H9 (cell line): ENCODE results near the gene RNU2-63P. TPM values are rescaled to one million over a fixed set of nuclear protein-coding genes. Genes with fewer than 3 reads are reported as not detected.

Experiments
- DNase-seq: peaks from one replicate; pipeline ENCODE4 v3.0.0-alpha.2; 2017
- H2AFZ ChIP-seq: one replicate; pipeline ENCODE4 v1.6.1; 2013; ENCODE audit warnings: mild to moderate bottlenecking, low read length, control low read depth, moderate library complexity
- H2AK5ac ChIP-seq: 2 replicates; pipeline ENCODE4 v1.6.1; 2013; ENCODE audit warnings: low read length, control low read depth, mixed read lengths; ENCODE audit not compliant: insufficient read length
- H2BK120ac ChIP-seq: one replicate; pipeline ENCODE4 v1.6.1; 2013; ENCODE audit warnings: low read depth, mild to moderate bottlenecking, low read length, control low read depth, inconsistent platforms; ENCODE audit not compliant: poor library complexity, severe bottlenecking
- H2BK12ac ChIP-seq: 2 replicates; pipeline ENCODE4 v1.6.1; 2013; ENCODE audit warnings: low read length, control low read depth, mixed read lengths, low read depth; ENCODE audit not compliant: insufficient read length
- H2BK15ac ChIP-seq: 2 replicates; pipeline ENCODE4 v1.6.1; 2013; ENCODE audit warnings: low read depth, low read length, control low read depth
- H2BK20ac ChIP-seq: one replicate; pipeline ENCODE4 v1.6.1; 2013; ENCODE audit warnings: low read depth, mild to moderate bottlenecking, low read length, control low read depth, inconsistent platforms; ENCODE audit not compliant: poor library complexity, severe bottlenecking
- H2BK5ac ChIP-seq: 2 replicates; pipeline ENCODE4 v1.6.1; 2013; ENCODE audit warnings: low read length, control low read depth, mixed read lengths; ENCODE audit not compliant: insufficient read length
- H3K14ac ChIP-seq: 2 replicates; pipeline ENCODE4 v1.6.1; 2013; ENCODE audit warnings: low read length, control low read depth; ENCODE audit not compliant: insufficient read depth
- H3K18ac ChIP-seq: 2 replicates; pipeline ENCODE4 v1.6.1; 2013; ENCODE audit warnings: low read depth, mild to moderate bottlenecking, mixed read lengths, low read length, control low read depth; ENCODE audit not compliant: insufficient read length
- H3K23ac ChIP-seq: 2 replicates; pipeline ENCODE4 v1.6.1; 2013; ENCODE audit warnings: low read length, control low read depth, mixed read lengths, low read depth; ENCODE audit not compliant: insufficient read length
- H3K23me2 ChIP-seq: 2 replicates; pipeline ENCODE4 v1.6.1; 2013; ENCODE audit warnings: low read depth, mild to moderate bottlenecking, mixed read lengths, low read length, control low read depth; ENCODE audit not compliant: insufficient read length, poor library complexity, severe bottlenecking
- H3K27ac ChIP-seq: 2 replicates; pipeline ENCODE4 v1.5.1; 2013; ENCODE audit warnings: low read length, control low read depth, mixed read lengths, low read depth; ENCODE audit not compliant: insufficient read length
- H3K27me3 ChIP-seq: 2 replicates; pipeline ENCODE4 v1.6.1; 2013; ENCODE audit warnings: low read length, control low read depth, inconsistent platforms; ENCODE audit not compliant: insufficient read depth
- H3K4ac ChIP-seq: 2 replicates; pipeline ENCODE4 v1.6.1; 2013; ENCODE audit warnings: low read depth, mild to moderate bottlenecking, control low read depth, inconsistent platforms, low read length, moderate library complexity
- H3K4me1 ChIP-seq: 2 replicates; pipeline ENCODE4 v1.6.1; 2013; ENCODE audit warnings: low read length, control low read depth, inconsistent platforms; ENCODE audit not compliant: insufficient read depth
- H3K4me2 ChIP-seq: 2 replicates; pipeline ENCODE4 v1.6.1; 2013; ENCODE audit warnings: low read length, control low read depth, mixed read lengths; ENCODE audit not compliant: insufficient read length, insufficient read depth
- H3K56ac ChIP-seq: 2 replicates; pipeline ENCODE4 v1.6.1; 2013; ENCODE audit warnings: low read depth, mild to moderate bottlenecking, mixed read lengths, low read length, control low read depth; ENCODE audit not compliant: insufficient read length
- H3K79me1 ChIP-seq: 2 replicates; pipeline ENCODE4 v1.6.1; 2013; ENCODE audit warnings: low read depth, mild to moderate bottlenecking, moderate library complexity, low read length, control low read depth, inconsistent platforms; ENCODE audit not compliant: insufficient read depth, poor library complexity, severe bottlenecking
- H3K79me2 ChIP-seq: 2 replicates; pipeline ENCODE4 v1.6.1; 2013; ENCODE audit warnings: low read length, control low read depth, inconsistent platforms; ENCODE audit not compliant: insufficient read depth
- H3K9ac ChIP-seq: 2 replicates; pipeline ENCODE4 v1.6.1; 2013; ENCODE audit warnings: low read length, control low read depth, mixed read lengths; ENCODE audit not compliant: insufficient read length; ENCODE audit errors: extremely low read depth
- H3K9me3 ChIP-seq: one replicate; pipeline ENCODE4 v1.6.1; 2013; ENCODE audit warnings: low read depth, low read length, inconsistent platforms; ENCODE audit not compliant: control insufficient read depth
- H3T11ph ChIP-seq: one replicate; pipeline ENCODE4 v1.6.1; 2013; ENCODE audit warnings: mild to moderate bottlenecking, low read length, control low read depth, inconsistent platforms
- H4K20me1 ChIP-seq: one replicate; pipeline ENCODE4 v1.6.1; 2013; ENCODE audit not compliant: control insufficient read depth, insufficient read length, insufficient read depth
- H4K5ac ChIP-seq: 2 replicates; pipeline ENCODE4 v1.6.1; 2013; ENCODE audit warnings: low read depth, mild to moderate bottlenecking, mixed read lengths, low read length, control low read depth; ENCODE audit not compliant: insufficient read length
- H4K8ac ChIP-seq: replicated peaks from 2 replicates; pipeline ENCODE4 v1.6.1; 2013; ENCODE audit warnings: low read length, control low read depth, mixed read lengths, low read depth; ENCODE audit not compliant: insufficient read length
- H4K91ac ChIP-seq: 2 replicates; pipeline ENCODE4 v1.6.1; 2013; ENCODE audit warnings: low read depth, mild to moderate bottlenecking, moderate library complexity, mixed read lengths, low read length, control low read depth; ENCODE audit not compliant: insufficient read length
- H3K27ac Mint-ChIP-seq, 3 experiments: 2 replicates in 2 of 3; 3 replicates in 1 of 3; pipeline ENCODE4 v1.8.0; 2020 to 2021; ENCODE audit warnings: mixed read lengths in 3 of 3, mild to moderate bottlenecking in 1 of 3, moderate library complexity in 1 of 3
- H3K27me3 Mint-ChIP-seq: 2 replicates; pipeline ENCODE4 v1.8.0; 2021; ENCODE audit warnings: low read depth, mild to moderate bottlenecking, moderate library complexity, mixed read lengths
- H3K36me3 Mint-ChIP-seq, 3 experiments: 2 replicates in 2 of 3; 3 replicates in 1 of 3; pipeline ENCODE4 v1.8.0; 2020 to 2021; ENCODE audit warnings: low read depth in 3 of 3, mixed read lengths in 3 of 3; ENCODE audit not compliant: insufficient read depth in 1 of 3
- H3K4me1 Mint-ChIP-seq, 2 experiments: 2 replicates each; pipeline ENCODE4 v1.8.0; 2020; ENCODE audit warnings: mixed read lengths in 2 of 2
- H3K4me3 Mint-ChIP-seq, 2 experiments: 2 replicates in 1 of 2; 3 replicates in 1 of 2; pipeline ENCODE4 v1.8.0; 2020 to 2021; ENCODE audit warnings: mild to moderate bottlenecking in 2 of 2, mixed read lengths in 2 of 2, moderate library complexity in 1 of 2
- H3K9me3 Mint-ChIP-seq, 2 experiments: 2 replicates in 1 of 2; 3 replicates in 1 of 2; pipeline ENCODE4 v1.8.0; 2020; ENCODE audit warnings: mild to moderate bottlenecking in 2 of 2, mixed read lengths in 2 of 2, moderate library complexity in 1 of 2
- WGBS: extraction: QIAGEN DNeasy Blood & Tissue Kit; methylation state at CpG from one replicate; pipeline ENCODE4 v1.1.7; 2013; ENCODE audit warnings: missing lambda C conversion rate, low lambda C conversion rate, mixed read lengths; ENCODE audit not compliant: insufficient read length; ENCODE audit errors: extremely low coverage; 5-methylcytosine and 5-hydroxymethylcytosine counted together
- total RNA-seq: library from RNA; stranded (reverse); gene quantifications from 2 replicates; pipeline ENCODE4 v1.2.1, GENCODE V29; 2021
- TF ChIP-seq, protein P1 (sequence below): fragments of 200-600 bp; sonication (generic); conservative IDR thresholded peaks from 3 replicates; pipeline ENCODE4 v1.8.0; 2021; ENCODE audit warnings: antibody characterized with exemption, mild to moderate bottlenecking

RNU2-63P gene
- total RNA-seq, 1 experiment from 2014 or later: 31.1 TPM

DNA sequence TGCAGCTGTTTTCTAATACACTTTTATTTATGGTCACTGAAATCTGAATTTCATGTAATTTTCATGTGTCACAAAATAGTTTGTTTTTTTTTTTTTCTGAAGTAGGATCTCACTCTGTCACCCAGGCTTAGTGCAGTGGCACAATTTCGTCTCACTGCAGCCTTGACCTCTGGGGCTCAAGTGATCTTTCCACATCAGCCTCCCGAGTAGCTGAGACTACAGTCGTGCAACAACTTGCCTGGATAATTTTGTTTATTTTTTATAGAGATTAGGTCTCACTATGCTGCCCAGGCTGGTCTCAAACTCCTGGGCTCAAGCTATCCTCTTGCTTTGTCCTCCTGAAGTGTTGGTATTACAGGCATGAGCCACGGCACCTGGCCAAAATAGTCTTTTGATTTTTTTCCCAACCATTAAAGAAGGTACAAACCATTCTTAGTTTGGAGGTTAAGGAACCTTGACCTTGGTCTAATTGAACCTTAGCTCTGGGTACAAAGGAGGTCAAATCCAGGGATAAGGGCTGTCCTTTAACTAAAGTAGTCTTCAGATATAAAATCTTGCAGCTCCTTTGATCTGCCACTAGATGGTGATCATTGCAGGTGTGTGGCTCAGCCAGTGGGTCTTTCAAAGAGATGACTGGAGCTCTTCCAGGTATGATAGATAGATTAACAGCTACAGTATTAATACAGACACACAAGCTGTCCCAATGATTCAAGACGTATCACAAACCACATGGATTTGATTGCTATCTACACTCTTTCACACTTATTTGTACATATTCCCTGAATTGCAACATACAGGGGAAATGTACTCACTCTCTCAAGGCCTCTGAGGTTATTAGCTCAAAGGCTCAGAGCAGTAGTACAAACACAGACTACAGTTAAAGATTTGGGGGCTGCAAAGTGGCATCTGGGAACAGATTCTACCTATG is 43.9 kb upstream of the RNU2-63P start:
- Mint-ChIP-seq H3K36me3 (no peaks in the 10 kb centered on the region; a peak in 1 of 7 replicates), H3K4me3 (no peak overlapping the region), H3K9me3 (no peaks in the 10 kb centered on the region; a peak in 1 of 5 replicates), H3K27ac (no peak overlapping the region), H3K4me1 (peaks cover 21 to 30% of the 10 kb centered on the region in 2 experiments), H3K27me3 (no peaks in the 10 kb centered on the region)
- TF ChIP-seq, protein P1, sequence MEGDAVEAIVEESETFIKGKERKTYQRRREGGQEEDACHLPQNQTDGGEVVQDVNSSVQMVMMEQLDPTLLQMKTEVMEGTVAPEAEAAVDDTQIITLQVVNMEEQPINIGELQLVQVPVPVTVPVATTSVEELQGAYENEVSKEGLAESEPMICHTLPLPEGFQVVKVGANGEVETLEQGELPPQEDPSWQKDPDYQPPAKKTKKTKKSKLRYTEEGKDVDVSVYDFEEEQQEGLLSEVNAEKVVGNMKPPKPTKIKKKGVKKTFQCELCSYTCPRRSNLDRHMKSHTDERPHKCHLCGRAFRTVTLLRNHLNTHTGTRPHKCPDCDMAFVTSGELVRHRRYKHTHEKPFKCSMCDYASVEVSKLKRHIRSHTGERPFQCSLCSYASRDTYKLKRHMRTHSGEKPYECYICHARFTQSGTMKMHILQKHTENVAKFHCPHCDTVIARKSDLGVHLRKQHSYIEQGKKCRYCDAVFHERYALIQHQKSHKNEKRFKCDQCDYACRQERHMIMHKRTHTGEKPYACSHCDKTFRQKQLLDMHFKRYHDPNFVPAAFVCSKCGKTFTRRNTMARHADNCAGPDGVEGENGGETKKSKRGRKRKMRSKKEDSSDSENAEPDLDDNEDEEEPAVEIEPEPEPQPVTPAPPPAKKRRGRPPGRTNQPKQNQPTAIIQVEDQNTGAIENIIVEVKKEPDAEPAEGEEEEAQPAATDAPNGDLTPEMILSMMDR: peak; percentile 88
- no peak overlapping the region for H2AK5ac ChIP-seq
- H4K5ac ChIP-seq: no peak overlapping the region
- no peak overlapping the region for H3K4ac ChIP-seq
- H2BK5ac ChIP-seq: no peak overlapping the region
- H3K23me2 ChIP-seq: no peaks in the 10 kb centered on the region
- H3K56ac ChIP-seq: no peak overlapping the region
- no peak overlapping the region for H2AFZ ChIP-seq
- H3K4me1 ChIP-seq: no peaks in the 10 kb centered on the region
- H3K23ac ChIP-seq: no peak overlapping the region
- no peak overlapping the region for H3K9ac ChIP-seq
- H3T11ph ChIP-seq: no peak overlapping the region
- no peak overlapping the region for H3K4me2 ChIP-seq
- H2BK20ac ChIP-seq: no peak overlapping the region
- H3K27ac ChIP-seq: no peak overlapping the region
- H2BK120ac ChIP-seq: no peak overlapping the region
- H3K14ac ChIP-seq: no peak overlapping the region
- H2BK12ac ChIP-seq: no peak overlapping the region
- no peaks in the 10 kb centered on the region for H3K79me1 ChIP-seq
- H3K9me3 ChIP-seq: no peaks in the 10 kb centered on the region
- H3K18ac ChIP-seq: no peak overlapping the region
- H4K91ac ChIP-seq: no peak overlapping the region
- no peak for DNase-seq
- H4K20me1 ChIP-seq: no peaks in the 10 kb centered on the region
- no peak overlapping the region for H2BK15ac ChIP-seq
- H4K8ac ChIP-seq: no peak overlapping the region
- no peaks in the 10 kb centered on the region for H3K79me2 ChIP-seq
- H3K27me3 ChIP-seq: no peaks in the 10 kb centered on the region
- no CpG with 5 or more reads among the region's 5 CpGs for WGBS
